8988T (cell line): ENCODE results near the gene DDX51.
"Not testable (repeated sequence)": the region's sequence is repeated elsewhere in the genome, so short reads cannot be mapped to it uniquely, and the experiment has no call there.

ENCODE experiments used
- DNase-seq: peaks from one replicate; pipeline ENCODE4 v3.0.0; 2011

The DDX51 gene

DNA sequence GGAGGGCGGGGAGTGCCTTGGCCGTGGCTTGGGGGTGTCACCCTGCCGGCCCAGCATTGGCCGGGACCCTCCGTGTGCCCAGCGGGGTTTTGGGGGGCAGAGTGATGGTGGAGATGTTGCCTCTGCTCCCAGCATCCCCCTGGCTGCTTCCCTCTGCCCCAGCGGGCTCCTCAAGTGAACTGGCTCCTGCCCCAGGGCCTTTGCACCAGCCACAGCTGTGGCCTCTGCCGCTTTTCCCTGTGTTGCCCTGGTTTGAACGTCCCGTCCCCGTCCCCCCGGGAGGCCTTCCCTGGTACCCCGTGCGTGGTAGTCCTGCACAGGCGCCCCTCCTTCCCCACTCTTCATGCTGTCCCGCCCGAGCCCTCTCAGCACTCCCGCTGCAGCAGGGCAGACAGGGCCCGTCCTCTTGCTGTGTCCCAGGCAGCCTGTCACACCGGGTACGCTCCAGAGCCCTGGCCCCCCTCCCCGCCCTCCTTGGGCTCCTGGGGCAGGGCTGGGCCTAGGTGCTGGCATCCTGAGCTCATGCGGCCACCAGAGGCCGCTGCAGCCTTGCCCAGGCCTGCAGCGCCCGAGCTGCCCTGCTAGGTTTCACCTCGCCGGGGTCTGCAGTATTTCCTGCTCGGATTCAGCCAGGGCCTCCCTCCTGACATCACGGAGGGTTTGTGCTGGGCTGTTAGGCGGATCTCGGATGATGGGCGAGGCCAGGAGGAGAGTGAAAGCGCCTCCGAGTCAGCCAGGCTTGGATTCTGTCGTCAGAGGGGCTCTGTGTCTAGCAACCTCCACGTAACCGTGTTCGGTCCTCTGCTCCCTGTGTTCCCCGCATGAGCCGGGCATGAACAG lies 9.6 kb upstream of the DDX51 start:
- peak; percentile 98 for DNase-seq

GRCh38 chr12:132152953-132153352 lies 8.8 kb upstream of the DDX51 start:
- DNase-seq: peak; percentile 36

DNA sequence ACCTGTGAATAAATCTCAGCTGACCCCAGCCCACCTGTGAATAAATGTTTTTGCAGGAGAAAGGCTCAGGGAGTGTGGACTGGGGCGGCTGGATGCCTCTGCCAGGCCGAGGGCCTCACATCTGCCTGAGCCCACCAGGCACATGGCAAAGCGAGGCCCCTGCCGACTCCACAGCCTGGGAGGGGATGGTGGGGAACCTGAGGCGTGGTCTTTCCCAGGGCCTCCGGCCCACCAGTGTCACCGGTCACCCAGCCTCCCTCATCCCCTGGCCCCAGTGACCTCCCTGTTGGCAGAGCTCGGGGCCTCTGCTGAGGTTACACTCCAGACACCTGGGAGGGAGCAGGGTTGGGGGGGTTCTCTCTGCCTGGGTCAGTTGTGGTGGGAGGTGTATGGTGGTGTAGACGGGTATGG lies 8.3 kb upstream of the DDX51 start:
- DNase-seq: peak; percentile 32

DNA sequence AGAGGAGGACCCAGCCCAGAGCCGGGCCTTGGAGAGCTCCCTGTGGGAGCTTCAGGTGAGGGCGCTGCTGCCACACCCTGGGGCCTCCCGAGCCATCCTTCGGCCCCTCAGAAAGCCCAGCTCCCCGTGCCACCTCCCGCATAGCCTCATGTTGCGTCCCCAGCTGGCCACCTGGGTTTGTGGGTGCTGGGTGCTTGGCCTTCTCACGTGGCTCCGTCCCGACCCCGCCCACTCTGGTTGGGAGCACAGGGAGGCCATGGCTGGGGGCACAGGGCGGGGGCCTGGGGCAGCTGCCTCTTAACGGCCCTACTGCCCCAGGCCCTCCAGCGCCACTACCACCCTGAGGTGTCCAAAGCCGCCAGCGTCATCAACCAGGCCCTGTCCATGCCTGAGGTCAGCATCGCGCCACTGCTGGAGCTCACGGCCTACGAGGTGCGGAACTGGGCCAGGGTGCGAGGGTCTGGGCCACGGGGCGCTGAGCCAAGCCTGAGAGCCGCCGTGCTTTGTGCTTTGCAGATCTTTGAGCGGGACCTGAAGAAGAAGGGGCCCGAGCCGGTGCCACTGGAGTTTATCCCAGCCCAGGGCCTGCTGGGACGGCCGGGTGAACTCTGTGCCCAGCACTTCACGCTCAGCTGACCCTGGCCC lies 7.8 kb upstream of the DDX51 start:
- peak; percentile 23 for DNase-seq

- peak; percentile 16 for DNase-seq
Measured at GRCh38 chr12:132151145-132151765, 7.1 kb upstream of the DDX51 start.

DNA sequence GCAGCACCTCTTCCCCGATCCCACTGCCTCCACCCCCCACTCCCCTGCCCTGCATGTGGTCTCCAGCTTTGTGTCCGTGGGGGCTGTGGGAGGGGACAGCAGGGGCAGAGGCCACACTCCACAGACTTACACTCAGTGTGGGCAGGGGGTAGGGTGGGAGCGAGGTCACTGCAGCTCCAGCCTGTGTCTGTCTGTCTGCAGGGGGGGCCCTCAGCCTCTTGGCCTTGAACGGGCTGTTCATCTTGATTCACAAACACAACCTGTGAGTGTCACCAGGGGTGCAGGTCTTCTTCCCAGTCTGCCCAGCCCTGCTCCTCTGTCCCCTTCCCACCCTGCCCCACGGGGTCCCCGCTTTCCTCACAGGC lies 6.6 kb upstream of the DDX51 start:
- DNase-seq: peak; percentile 8

DNA sequence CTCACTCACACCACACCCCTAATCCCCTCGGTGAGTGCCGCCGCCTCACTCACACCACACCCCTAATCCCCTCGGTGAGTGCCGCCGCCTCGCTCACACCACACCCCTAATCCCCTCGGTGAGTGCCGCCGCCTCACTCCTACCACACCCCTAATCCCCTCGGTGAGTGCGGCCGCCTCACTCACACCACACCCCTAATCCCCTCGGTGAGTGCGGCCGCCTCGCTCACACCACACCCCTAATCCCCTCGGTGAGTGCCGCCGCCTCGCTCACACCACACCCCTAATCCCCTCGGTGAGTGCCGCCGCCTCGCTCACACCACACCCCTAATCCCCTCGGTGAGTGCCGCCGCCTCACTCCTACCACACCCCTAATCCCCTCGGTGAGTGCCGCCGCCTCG lies 5.4 kb upstream of the DDX51 start:
- not testable (repeated sequence) for DNase-seq

DNA sequence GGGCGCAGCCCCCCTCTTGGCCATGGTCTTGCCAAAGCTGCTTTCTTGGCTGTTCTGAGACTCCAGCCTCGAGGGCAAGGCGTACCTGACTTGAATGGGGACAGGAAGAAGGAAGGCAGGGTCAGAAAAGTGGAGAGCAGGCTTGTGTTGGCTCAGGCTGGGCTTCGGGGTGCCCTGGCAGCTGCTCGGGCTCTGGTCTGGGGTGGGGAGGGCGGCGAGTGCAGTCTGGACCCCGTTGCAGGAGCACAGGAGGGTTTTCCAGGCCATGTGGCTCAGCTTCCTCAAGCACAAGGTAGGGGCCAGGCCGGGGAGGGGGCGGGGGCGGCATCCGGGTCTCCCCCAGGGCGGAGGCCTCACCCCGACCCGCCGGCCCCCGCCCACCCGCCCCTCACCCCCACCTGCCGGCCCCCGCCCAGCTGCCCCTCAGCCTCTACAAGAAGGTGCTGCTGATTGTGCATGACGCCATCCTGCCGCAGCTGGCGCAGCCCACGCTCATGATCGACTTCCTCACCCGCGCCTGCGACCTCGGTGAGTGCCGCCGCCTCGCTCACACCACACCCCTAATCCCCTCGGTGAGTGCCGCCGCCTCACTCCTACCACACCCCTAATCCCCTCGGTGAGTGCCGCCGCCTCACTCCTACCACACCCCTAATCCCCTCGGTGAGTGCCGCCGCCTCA lies 4.4 kb upstream of the DDX51 start:
- peak; percentile 8 for DNase-seq

DNA sequence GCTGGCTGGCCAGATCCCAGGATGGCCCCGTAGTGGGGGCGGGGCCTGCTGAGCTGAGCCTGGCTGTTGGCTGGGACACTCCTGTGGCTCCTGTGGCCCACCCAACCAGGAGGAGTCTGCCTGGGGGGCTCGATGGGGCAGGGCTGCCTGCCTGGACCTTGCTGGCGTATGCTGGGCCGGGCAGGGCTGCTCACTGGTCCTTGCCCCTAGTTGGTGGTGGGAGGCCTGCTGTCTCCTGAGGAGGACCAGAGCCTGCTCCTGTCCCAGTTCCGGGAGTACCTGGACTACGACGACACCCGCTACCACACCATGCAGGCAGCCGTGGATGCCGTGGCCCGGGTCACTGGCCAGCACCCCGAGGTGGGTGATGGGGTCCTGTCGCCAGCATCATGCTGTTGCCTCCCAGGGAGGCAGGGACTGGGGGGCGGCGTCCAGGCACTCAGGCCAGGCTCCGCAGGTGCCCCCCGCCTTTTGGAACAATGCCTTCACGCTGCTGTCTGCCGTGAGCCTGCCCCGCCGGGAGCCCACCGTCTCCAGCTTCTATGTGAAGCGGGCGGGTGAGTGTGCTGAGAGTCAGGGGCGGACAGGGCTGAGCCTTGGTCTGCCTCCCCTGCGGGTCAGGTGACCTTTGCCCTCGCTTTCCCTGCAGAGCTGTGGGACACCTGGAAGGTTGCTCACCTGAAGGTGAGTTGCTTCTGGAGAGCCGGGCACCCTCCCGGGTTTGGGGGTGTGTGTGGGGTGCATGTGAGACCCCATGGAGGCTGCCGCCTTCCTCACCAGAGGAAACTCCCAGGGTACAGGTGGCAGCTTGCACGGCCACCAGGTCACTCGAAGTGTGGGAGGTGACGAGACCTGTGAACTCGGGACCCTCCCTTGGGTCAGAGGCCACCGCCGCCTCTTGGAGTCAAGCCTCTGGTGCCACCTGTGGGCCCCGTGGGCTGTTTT lies 3.6 kb upstream of the DDX51 start:
- peak; percentile 11 for DNase-seq

GRCh38 chr12:132146772-132147422 lies 2.8 kb upstream of the DDX51 start:
- DNase-seq: peak; percentile 8

DNA sequence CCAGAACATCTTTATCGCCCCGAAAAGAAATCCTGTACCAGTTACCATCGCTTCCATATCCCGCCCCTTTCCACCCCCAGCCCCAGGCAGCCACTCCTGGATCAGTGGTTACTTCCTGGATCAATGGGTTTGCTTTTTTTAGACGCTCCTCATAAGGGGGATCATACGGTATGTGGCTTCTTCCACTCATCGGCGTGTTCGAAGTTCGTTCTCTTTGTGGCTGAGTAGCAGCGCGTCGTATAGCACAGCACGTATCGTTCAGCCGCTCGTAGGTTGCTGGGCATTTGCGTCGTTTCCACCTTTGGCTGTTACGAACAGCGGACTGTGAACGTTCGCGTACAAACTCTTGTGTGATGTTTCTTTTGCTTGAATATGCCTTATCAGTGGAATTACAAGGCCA lies 2.0 kb upstream of the DDX51 start:
- DNase-seq: peak; percentile 6

GRCh38 chr12:132145334-132145733 lies 1.2 kb upstream of the DDX51 start:
- no peak for DNase-seq

GRCh38 chr12:132144810-132145168 lies 670 bp upstream of the DDX51 start:
- DNase-seq: no peak

- no peak for DNase-seq
Measured at GRCh38 chr12:132143336-132144071, 615 bp downstream of the DDX51 start.

DNA sequence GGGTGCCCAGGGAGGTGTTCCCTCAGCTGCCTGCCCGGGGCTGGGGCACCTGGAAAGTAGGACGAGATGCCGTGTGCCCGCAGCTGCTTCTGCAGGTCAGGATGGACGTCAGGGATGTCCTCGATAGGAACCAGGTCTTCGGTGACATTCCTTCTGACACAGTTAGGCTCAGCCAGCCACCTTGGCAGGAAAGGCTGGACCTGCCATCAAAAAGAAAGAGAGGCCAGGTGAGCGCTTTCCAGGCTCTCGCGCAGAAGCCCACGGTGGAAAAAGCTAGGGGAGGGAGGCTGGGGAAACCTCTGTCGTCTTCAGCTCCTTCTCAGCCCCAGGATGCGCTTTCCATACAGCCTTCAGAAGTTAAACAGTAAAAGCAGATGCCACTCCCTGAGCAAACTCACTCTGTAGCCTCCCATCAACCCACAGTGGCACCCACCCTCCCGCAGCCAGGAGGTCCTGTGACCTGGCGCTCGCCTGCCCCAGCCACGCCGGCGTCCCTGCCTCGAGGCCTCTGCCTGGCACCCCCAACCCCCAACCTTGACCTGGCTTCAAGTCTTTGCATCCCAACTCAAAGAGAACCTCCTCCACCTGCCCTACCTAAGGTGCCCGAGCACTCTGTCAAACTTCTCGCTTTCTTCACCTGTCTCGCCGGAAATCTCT lies 1.3 kb downstream of the DDX51 start:
- no peak for DNase-seq

DNA sequence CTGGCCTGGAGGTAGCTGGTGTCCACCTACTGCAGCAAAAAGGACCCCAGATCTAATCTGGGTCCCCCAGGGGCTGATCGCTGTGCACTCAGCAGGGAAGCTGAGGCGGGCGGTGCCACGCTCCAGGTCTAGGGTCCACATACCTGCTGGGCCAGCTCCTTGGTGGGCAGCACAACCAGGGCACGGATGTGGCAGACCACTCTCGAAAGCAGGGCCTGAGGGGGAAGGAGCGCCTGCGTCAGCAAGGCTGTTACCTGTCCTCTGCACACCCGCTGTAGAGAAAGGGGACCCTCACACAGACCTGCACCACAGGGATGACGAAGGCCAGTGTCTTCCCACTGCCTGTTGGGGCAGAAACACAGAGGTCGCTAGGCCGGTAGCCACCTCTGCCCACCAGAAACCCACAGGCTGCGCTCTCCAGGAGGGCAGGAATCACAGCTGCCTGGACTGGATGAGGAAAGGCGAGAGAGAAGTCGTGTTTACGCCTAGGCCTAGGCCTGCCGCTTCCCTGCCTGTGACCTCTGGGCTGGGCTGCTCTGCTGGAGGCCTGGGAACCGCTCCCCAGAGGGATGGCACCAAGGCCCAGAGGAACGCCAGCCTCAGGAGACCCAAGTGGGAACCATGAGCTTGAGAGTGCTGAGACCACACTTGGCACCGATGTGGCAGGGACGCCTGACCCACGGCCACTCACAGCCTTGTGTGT lies 2.0 kb downstream of the DDX51 start:
- DNase-seq: no peak

DNA sequence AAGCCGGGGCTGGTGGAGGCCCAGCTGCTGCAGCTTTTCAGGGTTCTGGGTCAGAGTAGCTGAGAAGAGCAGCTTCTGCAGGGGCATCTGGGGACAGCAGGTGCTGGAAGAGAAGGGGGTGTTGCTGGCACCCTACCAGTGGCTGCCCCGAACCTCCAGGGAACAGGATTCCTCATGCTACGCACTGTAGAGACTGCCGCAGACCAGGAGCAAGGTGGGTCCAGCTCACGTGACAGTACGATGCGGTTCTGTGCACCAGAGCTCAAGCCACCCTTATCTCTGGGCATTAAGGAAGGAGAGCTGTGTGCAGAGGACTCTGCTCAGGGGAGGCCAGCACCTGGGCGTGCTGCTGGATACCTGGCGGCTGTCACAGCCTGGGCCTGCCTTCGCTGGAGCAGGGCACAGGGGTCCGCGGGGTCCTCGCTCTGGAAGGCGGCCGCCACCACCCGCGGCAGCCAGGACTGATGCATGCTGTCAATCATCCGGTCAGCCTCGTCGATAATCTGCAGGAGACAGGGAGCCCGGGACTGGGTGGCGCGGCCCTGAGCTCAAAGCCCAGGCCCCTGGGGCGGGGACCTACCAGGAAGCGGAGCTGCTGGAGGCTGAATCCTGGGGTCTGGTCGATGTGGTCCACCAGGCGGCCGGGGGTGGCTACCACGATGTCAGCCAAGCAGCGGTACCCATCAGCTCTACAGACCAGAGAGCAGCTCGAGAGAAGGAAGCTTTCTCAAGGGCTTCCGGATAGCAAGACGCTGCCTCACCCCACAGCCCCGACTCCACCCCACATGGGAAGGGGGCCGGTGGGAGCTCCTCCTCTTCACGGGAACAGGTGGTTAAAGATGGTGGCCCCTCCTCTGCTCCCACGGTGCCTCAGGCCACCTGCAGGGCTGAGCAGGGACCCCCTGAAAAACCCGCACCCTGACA lies 2.9 kb downstream of the DDX51 start:
- DNase-seq: no peak

DNA sequence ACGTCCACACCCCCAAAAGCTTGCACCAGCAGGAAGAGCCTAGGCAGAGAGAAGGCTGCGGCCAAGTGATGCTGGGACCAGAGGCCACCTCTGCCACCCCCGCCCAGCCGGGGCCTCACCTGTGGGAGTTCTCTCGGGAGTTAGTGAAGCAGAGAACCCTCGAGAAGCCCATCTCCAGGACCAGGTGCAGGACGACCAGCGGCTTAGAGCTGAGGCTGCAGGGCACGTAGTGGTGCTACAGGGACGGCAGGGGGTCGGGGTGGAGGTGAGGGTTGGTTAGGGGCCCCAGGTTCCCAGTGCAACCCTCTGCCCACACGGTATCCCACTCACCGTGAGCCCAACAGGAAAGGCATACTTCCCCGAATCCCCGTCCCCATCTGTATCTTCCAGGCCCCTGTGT lies 3.6 kb downstream of the DDX51 start:
- no peak for DNase-seq

- DNase-seq: no peak
Measured at GRCh38 chr12:132139912-132140311, 4.2 kb downstream of the DDX51 start.
